Inflammatory macrophage treated with lipopolysaccharide for 4 hours (primary cell): ENCODE results near the gene NDUFA6.
"Not testable (repeated sequence)": the region's sequence is repeated elsewhere in the genome, so short reads cannot be mapped to it uniquely, and the experiment has no call there.

Source experiments
- DNase-seq: peaks from one replicate; pipeline ENCODE4 v3.0.0-alpha.2; 2020

NDUFA6 gene

DNA sequence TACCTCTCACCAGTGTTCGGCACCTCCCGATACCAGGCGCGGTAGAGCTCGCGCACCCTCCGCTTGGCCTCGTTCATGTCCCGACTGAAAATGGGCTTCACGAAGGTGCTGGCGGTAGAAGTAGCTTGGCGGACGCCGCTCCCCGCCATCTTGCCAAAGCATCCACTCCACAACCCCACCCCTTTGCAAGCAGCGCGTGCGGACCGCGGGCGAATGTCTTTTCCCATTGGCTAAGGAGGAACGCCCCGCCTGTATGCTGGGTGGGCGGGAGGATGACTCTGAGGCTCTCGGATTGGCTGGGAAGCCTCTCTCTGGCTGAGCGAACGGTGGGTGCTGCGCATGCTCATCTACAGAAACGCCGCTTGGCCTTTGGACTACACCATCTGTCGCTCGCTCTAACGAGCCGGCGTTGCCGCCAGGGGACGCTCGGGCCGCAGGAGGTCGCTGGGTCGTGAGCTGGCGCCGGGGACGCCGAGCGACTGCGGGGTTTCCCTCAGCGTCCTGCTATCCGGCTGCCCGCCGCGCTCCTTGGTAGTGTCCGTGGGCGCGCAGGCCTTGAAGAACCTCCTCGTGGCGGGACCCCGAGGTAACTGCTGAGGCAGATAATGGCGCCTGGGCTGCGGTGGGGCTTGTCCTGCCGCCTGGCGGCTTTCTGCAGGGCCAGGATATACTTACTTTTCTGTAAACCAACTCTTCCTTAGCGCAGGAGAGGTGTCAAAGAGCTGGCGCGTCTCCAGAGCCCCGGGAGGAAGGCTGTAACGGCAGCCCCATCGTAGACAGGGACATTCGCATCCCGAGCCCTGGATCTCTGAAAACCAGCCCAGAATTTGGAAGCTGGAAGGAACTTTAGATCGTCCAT, at the start of gene NDUFA6:
NDUFA6 (minus strand) TSS at position 177 of the 859 bp plus-strand sequence; CDS start at position 149, 28 bp downstream.
- DNase-seq: peak; percentile 100

- not testable (repeated sequence) for DNase-seq
Observed at GRCh38 chr22:42140153-42140552, 49.6 kb upstream of the NDUFA6 start.

- not testable (repeated sequence) for DNase-seq
Observed at GRCh38 chr22:42139508-42139907, 48.9 kb upstream of the NDUFA6 start.

GRCh38 chr22:42138972-42139371, 48.4 kb upstream of the NDUFA6 start:
- DNase-seq: no peak

DNA sequence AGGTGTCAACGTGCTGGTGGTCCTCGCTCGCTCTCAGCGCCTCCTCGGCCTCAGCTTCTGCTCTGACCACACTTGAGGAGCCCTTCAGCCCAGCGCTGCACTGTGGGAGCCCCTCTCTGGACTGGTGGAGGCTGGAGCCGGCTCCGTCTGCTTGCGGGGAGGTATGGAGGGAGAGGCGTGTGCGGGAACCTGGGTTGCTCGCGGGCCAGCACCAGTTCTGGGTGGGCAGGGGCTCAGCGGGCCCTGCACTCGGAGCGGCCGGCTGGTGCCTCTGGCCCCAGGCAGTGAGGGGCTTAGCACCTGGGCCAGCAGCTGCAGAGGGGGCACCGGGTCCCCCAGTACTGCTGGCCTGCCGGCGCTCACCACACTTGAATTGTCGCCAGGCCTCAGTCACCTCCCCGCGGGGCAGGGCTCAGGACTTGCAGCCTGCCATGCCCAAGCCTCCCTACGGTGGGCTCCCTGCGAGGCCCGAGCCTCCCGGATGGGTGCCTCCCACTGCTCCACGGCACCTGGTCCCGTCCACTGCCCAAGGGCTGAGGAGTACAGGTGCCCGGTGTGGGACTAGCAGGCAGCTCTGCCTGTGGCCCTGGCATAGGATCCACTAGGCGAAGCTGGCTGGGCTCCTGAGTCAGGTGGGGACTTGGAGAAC, 47.7 kb upstream of the NDUFA6 start:
- DNase-seq: no peak

DNA sequence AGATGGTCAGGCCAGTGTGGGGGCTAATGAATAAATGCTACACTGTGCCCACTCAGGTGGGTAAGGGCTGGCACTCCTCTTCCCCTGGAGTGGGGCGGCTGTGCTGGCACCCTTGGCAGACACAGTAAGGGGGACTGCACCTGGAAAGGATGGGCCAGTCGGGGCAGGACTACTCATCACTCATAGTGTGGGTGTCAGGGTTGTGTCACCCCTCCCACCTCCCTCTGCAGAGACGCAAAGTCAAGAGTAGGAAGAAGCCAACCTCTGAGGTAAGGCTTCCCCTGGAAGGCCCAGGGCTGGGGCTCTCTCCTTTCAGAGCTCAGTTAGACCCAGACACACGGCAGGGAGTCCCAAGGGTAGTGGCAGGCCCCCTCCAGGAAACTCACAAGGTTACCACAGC, 45.1 kb upstream of the NDUFA6 start:
- not testable (repeated sequence) for DNase-seq

DNA sequence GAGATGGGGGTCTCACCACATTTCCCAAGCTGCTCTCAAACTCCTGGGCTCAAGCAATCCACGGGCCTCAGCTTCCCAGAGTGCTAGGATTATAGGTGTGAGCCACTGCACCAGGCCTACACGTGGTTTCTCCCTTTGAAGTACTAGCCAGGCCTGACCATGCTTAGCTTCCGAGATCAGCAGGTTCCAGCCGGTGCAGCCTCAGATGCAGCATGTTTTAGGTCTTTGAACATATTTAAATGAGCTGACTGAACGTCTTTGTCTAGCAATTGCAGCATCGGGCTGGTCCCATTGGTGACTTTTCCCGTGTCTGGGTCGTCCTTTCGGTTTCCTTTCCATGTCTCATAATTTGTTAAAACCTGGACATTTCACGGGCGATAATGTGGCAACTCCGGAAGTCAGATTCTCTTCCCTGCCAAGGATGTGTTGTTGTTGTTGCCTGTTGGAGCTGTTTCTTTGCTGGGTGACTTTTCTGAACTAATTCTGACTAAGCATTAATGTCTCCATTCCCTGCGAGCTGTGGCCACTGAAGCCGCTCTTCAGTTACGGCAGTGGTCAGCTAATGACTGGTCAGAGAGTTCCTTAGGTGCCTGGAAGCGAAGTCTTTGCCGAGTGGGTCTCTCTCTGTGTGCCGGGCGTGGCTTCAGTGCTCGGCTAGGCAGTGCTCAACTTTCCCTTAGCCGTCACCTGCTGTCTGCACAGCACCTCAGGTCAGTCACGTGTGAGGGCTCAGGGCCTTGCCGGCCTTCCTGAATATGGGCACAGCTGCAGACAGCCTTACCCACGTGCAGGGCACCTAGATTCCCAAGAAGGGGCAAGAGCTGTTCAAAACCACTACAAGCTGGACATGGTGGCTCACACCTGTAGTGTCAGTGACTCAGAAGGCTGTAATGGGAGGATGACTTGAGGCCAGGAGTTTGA, 43.8 kb upstream of the NDUFA6 start:
- DNase-seq: no peak

GRCh38 chr22:42132457-42132856, 41.9 kb upstream of the NDUFA6 start:
- no peak for DNase-seq

DNA sequence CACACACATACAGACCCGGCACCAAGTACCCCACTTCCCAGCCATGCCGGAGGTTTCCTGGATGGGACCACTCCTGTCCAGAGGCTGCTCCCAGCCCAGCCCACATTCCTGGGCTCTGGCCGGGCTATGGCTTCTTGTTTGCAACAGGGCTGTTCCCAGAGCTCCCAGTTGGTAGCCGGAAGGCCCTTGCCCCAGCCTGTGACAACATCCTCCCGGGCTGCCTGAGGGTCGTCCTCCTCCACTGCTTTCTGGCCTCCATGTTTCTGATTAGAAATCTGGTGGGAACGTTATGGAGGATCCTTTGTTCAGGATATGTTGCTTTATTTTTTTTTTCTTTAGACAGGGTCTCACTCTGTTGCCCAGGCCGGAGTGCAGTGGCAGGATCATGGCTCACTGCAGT, 41.0 kb upstream of the NDUFA6 start:
- DNase-seq: no peak

- DNase-seq: not testable (repeated sequence)
Observed at GRCh38 chr22:42130639-42131431, 40.3 kb upstream of the NDUFA6 start, which contains the start of gene CYP2D6. Gene CYP2D6, minus strand, starts transcription at chr22:42130810. Its CDS starts 19 bp downstream, at chr22:42130791.

DNA sequence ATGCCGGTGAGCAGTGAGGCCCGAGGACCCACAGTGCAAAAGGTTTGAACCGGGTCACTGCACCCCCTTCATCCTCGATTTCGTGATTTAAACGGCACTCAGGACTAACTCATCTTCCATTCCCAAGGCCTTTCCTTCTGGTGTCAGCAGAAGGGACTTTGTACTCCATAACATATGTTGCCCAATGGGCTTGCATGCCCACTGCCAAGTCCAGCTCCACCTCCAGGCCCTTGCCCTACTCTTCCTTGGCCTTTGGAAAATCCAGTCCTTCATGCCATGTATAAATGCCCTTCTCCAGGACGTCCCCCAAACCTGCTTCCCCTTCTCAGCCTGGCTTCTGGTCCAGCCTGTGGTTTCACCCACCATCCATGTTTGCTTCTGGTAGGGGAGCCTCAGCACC, 39.6 kb upstream of the NDUFA6 start:
- not testable (repeated sequence) for DNase-seq

DNA sequence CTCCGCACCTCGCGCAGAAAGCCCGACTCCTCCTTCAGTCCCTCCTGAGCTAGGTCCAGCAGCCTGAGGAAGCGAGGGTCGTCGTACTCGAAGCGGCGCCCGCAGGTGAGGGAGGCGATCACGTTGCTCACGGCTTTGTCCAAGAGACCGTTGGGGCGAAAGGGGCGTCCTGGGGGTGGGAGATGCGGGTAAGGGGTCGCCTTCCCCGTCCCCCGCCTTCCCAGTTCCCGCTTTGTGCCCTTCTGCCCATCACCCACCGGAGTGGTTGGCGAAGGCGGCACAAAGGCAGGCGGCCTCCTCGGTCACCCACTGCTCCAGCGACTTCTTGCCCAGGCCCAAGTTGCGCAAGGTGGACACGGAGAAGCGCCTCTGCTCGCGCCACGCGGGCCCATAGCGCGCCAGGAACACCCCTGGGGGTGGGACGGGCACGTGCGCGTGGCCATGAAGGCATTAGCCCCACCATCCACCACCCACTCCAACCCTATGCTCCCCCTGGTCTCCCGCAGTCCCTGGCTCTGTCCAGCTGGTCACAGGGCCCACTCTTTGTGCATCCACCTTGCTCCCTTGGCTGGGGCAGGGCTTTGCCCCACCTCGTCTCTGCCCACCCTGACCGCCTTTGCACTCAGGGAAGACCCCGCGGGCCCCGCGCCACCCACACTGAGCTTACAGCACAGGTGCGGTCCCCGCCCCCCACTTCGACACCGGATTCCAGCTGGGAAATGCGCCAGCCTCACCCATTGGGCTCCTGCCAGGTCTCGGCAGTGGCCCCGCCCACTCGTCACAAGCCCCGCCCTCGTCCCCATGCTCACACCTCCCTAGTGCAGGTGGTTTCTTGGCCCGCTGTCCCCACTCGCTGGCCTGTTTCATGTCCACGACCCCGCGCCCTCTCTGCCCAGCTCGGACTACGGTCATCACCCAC, 38.5 kb upstream of the NDUFA6 start:
- not testable (repeated sequence) for DNase-seq

DNA sequence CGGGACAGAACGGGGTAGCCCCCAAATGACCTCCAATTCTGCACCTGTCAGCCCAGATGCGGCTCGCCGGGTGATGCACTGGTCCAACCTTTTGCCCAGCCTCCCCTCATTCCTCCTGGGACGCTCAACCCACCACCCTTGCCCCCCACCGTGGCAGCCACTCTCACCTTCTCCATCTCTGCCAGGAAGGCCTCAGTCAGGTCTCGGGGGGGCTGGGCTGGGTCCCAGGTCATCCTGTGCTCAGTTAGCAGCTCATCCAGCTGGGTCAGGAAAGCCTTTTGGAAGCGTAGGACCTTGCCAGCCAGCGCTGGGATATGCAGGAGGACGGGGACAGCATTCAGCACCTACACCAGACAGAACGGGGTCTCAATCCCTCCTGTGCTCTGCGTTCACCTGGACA, 37.4 kb upstream of the NDUFA6 start:
- not testable (repeated sequence) for DNase-seq

DNA sequence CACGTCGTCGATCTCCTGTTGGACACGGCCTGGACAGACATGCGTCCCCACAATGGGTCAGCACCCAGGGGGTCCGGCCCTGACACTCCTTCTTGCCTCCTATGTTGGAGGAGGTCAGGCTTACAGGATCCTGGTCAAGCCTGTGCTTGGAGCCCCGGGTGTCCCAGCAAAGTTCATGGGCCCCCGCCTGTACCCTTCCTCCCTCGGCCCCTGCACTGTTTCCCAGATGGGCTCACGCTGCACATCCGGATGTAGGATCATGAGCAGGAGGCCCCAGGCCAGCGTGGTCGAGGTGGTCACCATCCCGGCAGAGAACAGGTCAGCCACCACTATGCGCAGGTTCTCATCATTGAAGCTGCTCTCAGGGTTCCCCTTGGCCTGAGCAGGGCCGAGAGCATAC, 37.0 kb upstream of the NDUFA6 start:
- DNase-seq: no peak

- DNase-seq: not testable (repeated sequence)
Observed at GRCh38 chr22:42123529-42123928, 33.0 kb upstream of the NDUFA6 start.

DNA sequence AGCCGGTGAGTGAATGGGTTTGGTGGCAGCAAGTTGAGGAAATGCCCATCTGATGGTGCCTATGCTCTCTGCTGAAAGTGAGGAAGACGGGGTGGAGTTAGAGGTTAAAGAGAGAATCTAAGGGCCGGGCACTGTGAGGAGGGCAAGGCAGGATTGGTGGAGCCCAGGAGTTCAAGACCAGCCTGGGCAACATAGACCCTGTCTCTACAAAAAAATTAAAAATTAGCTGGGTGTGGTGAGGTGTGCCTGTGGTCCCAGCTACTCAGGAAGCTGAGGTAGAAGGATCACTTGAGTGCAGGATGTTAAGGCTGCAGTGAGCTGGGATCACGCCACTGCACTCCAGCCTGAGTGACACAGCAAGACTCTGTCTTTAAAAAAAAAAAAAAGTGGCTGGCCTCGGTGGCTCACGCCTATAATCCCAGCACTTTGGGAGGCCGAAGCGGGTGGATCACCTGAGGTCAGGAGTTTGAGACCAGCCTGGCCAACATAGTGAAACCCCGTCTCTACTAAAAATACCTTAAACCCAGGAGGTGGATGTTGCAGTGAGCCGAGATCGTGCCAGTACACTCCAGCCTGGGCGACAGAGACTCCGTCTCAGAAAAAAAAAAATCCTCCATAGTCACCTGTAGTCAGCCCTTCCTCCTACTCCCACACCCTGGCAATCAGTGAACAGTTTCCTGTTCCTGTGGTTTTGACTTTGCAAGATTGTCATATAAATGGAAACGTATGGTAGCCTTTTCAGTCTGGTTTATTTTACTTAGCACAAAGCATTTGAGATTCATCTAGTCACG, 29.9 kb upstream of the NDUFA6 start:
- not testable (repeated sequence) for DNase-seq

DNA sequence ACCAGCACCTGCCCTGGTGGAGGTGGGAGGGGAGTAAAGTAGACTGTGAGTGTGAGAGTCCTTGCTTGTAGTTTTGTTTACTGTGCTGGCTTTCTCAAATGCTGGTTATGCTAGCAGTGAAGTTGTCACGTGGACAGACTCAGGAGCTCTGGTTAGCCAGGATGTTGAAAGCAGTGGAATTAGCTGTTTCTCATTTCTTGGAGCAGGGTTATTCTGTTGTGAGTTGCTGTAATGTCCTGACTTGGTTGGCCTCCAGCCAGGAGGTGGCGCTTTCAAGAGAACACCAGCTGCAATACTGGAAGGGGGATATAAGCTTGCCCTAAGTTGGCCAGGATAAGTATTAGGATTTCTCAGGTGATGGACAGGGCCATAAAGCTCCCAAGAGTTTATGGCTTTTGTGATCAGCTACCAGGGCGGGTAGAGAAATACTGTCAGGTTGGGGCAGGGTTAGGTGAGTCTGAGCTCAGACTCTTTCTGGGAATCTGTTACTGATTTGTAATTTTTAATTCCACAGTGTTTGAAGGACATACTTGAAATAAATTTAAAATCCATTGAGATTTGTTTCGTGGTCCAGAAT, 26.4 kb upstream of the NDUFA6 start:
- no peak for DNase-seq

DNA sequence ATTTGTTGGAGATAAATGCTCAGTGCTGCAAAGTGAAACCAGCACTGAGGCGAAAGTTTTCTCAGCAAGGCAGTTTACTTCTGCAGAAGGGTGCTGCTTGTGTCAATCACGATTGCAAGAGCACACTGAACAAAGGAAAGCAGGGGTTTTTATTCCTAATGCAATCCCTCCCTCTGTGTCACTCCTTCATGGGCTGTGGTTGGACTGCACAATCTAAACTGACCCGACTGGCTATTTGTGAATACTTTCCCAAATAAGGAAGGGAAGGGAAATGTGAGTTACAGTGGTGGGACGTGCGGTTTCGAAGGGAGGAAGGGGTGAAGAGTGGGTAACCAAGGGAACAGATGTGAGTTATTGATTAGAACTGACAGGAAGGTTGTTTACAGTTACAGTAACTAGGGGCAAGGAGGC, 24.9 kb upstream of the NDUFA6 start:
- DNase-seq: not testable (repeated sequence)

- DNase-seq: peak; percentile 4
Observed at GRCh38 chr22:42114721-42115120, 24.1 kb upstream of the NDUFA6 start.

- not testable (repeated sequence) for DNase-seq
Observed at GRCh38 chr22:42112793-42113192, 22.2 kb upstream of the NDUFA6 start.
